ENCODE results near the gene LHFPL6.

LHFPL6 gene

GRCh38 chr13:39510316-39510695 lies 92.7 kb downstream of the LHFPL6 start:
- DNase-seq (ENCODE audit: low spot score): no peak

DNA sequence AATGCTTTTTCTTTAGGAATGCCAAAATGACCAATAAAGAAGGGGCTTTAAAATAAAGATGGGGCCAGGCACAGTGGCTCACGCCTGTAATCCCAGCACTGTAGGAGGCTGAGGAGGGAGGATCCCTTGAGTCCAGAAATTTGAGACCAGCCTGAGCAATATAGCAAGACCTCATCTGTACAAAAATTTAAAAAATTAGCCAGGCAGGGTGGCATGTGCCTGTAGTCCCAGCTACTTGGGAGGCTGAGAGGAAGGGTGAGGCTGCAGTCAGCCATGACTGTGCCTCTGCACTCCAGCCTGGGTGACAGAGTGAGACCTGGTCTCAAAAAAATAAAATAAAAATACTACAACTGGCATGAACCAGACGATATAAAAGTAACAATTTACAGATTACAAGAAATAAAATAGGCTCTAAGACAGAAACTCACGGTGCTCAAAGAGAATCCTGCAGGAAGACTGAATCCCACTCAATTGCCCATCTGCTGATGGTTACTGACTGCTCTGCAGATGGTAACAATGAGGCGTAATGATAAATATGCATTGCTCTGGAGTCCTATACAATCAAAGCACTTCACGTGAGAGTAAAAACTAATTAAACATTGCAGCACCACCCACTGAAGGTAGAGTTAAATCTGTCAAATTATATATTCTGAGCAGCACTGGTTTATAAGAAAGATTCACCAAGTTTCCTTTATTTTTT lies 93.2 kb downstream of the LHFPL6 start:
- DNase-seq (ENCODE audit: low spot score): no peak

DNA sequence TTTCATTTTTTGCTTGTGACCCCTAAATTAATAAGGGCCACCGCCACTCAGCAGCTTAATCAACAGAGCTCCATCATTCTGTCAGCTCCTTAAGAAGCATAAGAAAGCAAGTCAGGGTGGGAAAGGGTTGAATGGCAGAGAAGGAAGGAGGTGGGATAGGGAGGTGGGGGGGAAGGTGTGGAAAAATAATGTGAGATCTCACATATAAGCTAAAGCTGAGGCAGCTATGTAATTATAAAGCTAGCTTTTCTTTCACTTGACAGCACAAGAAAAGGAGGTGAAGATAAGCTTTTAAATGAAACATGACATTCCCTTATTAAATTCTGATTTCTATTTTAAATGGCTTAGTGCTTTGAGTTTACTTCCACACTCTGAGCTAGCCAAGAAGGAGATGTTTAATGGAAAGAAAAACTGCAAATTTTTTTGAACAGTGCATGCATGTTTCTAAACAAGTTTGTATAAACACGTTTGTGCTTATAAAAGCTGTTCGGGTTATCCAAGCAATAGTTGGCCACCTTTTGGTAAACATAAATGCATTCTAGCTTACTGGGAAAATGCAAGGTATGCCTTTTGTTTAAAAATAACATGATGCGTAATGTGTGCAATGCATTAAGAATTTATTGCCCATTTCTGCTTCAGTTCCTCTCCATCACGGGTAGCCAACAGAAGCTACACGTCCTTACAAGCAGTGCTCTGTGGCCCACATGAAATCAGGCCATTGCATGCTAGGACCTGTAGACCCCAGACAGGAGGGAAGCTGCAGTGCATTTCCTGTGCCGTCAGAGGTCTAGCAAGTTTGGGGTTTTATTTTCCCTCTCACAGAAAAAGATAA lies 96.2 kb downstream of the LHFPL6 start:
- no peak for DNase-seq (ENCODE audit: low spot score)

DNA sequence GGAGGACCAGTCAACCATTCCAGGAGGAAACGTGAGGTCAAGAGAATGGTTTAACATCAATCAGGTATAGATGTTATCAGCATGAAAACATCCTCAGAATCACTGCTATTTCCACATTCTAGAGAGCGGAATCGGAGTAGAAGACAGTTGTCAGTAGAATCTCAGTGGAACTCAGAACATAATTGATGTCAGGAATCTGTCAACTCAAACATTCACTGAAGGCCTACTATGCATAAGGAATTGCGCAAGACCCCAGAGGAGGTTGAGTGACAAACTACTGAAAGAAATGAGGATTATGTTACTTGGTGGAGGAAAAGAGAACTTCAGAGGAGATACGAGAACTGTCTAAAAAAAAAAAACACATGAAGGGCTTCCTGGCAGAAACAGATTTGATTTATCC lies 97.8 kb downstream of the LHFPL6 start:
- no peak for DNase-seq (ENCODE audit: low spot score)

DNA sequence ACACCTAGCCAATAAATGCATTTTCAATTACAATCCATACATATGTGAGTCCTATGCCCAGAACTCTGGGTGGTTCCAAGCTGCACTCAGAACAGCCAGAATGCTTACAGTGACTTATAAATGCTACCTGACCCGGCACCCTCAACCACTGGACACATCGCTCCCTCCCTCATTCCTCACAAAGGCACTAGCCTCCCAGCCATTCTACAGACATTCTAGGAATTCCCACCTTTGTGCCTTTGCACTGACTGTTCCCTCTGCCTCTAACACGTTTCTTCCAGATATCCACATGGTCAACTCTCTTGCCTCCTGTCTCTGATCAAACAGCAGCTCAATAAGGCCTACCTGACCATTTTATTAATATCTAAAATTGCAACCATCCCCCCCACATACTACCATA lies 99.9 kb downstream of the LHFPL6 start:
- no peak for DNase-seq (ENCODE audit: low spot score)

DNA sequence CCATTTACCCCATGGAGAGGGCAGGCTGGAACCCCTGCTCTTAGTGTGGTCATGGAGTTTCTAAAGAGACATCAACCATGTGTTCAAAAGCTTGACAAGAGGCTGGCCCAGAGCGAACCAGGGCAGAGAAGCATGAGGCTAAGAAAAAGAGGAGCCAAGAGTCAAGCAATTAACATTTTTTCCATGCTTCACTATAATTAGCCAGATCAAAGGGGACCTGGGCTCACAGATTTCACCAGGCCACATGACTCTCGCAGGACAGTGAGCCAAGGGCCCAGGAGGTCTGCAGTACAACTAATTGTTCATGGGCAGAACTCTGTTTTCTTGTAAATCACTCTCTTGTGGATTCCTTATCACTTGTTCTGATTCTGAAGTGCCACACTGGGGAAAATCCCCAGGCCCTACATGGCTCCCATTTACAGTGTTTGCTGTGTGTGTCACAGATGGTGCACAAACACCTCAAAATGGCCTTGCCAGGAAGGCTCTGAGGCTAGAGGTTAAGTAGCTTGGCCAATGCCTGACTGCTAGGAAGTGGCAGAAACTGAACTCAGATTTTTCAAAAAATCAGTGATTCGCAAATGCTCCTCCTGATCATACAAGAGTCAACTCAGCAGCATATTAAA lies 101.2 kb downstream of the LHFPL6 start:
- DNase-seq (ENCODE audit: low spot score): no peak

DNA sequence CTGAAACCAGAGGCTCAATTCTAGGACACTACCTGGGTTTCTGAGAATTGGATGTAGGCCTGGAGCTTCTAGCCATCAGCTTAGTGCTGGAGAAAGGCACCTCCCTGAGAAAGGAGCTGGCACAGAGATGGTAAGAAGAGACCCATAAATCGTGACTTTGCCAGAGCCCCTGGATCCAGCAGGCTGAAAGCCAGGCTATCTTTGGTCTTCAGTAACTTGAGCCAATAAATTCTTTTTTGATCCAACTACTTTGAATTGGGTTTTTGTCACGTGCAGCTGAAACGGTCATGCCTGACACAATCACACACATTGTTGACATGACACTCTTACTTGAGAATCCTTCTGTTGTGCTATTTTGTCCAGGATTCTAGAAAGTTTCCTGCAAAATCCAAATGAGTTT lies 103.4 kb downstream of the LHFPL6 start:
- no peak for DNase-seq (ENCODE audit: low spot score)

- no peak for DNase-seq (ENCODE audit: low spot score)
Observed at GRCh38 chr13:39498471-39499114, 104.4 kb downstream of the LHFPL6 start.

GRCh38 chr13:39496506-39496905 lies 106.5 kb downstream of the LHFPL6 start:
- DNase-seq (ENCODE audit: low spot score): no peak

DNA sequence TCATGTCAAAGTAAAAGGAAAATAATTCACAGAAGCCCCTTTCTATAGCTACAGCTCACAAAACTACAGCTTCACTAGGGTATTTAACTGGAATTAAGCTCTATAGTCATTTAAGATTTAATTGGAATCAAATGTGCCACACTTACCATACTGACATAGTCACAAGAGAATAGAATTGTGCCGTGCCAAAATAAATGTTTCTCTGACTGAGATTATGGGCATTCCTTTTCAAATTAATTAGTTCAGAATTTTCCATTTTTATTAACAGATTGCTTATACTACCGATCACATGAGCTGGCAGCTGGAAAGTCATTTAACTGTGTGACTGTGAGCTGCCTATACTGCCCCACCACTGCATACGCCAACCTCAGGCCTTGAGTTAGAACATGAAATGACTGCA lies 108.4 kb downstream of the LHFPL6 start:
- no peak for DNase-seq (ENCODE audit: low spot score)

GRCh38 chr13:39494006-39494405 lies 109.0 kb downstream of the LHFPL6 start:
- no peak for DNase-seq (ENCODE audit: low spot score)

DNA sequence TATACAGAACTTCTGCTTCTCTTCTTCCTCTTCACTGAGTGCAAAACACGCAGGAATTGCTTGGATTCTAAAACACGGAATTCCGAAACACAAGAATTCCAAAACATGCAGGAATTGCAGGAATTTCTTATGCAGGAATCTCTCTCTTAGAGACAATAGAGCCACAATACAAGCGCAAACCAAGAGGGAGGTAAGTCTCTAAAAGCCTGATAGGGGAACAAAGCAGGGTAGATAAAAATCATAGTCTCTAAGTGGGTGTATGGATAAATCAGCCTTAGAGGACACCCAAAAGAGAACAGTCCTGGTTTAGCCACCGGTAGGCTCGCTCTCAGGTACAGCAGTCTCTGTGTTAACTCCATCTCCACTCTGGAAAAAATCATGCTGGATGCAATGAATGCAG lies 112.9 kb downstream of the LHFPL6 start:
- no peak for DNase-seq (ENCODE audit: low spot score)

- no peak for DNase-seq (ENCODE audit: low spot score)
Observed at GRCh38 chr13:39486758-39487157, 116.2 kb downstream of the LHFPL6 start.

GRCh38 chr13:39485314-39485700 lies 117.7 kb downstream of the LHFPL6 start:
- DNase-seq (ENCODE audit: low spot score): no peak

DNA sequence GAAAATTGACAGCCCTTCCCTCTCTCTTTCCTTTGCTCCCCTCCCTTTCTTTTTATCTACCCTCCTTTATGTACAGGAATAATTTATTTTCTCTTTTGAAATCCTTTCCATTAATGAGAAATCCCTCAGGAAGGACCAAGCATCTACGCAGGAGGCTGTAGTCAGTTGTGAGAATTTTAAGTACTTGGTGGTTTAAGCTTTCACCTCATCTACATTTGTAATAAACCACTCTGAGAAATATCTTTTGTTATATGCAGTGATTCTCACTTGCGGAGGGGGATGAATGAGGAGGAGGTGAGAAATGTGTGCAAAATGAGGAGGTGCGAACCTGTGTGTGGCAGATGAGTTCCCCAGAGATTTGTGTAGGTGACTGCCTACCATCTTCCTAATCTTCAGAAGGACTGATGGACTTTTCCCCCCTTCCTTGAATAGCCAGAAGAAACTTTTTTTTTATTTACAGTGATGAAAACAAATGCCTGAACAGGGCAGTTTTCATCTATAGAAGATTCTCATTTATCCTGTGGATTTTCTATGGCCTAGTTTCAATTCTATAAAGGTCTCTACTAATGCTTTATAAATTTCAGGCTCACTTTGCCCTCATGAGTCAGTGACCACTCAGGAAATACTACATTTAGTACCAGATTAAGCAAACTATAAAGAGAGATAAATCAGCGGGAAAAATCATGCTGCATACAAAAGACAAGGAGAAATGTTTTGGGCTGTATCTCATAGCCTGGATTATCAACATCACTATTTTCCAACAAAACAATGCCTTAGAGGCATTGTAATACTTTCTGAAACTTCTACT lies 118.3 kb downstream of the LHFPL6 start:
- no peak for DNase-seq (ENCODE audit: low spot score)

DNA sequence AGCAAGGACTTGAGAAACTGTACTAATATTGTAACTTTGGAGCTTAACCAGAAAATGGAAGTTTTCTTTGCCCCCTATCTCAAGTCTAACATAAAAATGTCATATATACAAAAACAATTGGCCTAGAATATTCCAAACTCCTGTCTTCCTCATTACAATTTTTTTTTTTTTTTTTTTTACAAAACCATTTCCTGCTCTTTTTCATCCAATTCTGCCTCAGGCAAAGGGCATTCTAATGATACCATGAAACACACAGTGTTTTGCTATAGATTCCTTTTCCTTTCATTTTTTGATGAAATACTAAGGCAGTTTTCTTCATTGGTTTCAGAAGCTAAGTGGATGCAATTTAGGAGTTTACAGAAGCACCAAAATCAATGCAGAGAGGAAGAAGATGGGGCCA lies 119.7 kb downstream of the LHFPL6 start:
- DNase-seq (ENCODE audit: low spot score): no peak

- DNase-seq (ENCODE audit: low spot score): no peak
Observed at GRCh38 chr13:39481491-39481890, 121.5 kb downstream of the LHFPL6 start.

- no peak for DNase-seq (ENCODE audit: low spot score)
Observed at GRCh38 chr13:39474600-39474999, 128.4 kb downstream of the LHFPL6 start.

GRCh38 chr13:39469676-39470075 lies 133.3 kb downstream of the LHFPL6 start:
- DNase-seq (ENCODE audit: low spot score): no peak

DNA sequence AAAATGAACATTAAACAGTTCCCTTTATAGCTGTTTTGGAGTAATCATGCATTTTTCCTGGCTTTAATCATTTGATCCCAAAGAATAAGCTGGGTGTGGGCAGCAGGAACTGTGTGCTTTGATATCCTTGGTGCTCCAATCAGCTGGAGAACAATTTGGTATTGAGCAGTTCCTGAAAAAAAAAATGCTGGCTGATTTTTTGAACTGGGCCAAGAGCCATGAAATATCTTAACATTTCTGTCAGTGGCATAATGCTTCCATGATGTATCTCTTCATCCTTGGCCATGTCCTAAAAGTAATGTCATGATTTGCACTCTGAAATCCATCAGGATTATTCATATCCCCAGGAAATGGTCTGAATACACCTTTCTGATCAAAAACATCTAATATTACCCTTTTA lies 134.7 kb downstream of the LHFPL6 start:
- DNase-seq (ENCODE audit: low spot score): no peak

DNA sequence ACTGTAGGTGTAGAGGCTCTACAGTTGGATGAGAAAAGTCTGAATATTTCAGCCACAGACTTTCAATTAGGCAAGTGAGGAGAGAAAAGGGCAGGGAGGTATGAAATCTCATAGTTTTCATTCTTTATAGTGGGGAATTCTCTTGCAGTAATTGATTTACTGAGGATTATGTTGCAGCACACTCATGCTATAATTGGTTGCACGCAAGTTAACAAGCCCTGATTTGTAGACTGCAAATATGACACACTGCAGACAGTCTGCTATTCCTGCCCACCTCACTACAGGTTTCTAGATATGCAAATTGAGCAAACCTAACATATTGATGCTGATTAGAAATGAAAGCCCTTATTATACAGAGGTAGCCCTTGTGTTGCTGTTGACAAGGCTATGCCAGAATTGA lies 139.4 kb downstream of the LHFPL6 start:
- no peak for DNase-seq (ENCODE audit: low spot score)

- DNase-seq (ENCODE audit: low spot score): no peak
Observed at GRCh38 chr13:39462906-39463305, 140.1 kb downstream of the LHFPL6 start.
